ENCODE measurements around the gene SARDH.
"Not testable (repeated sequence)": the region's sequence is repeated elsewhere in the genome, so short reads cannot be mapped to it uniquely, and the experiment has no call there.

The SARDH gene

GRCh38 chr9:133775951-133776905 lies 38.1 kb upstream of the SARDH start:
- DNase-seq: no peak

- DNase-seq: no peak
These were observed 37.1 kb upstream of the SARDH start for GRCh38 chr9:133775291-133775690.

GRCh38 chr9:133774799-133775198 lies 36.6 kb upstream of the SARDH start:
- DNase-seq: no peak

- no peak for DNase-seq
These were observed 35.9 kb upstream of the SARDH start for GRCh38 chr9:133773889-133774655.

- DNase-seq: no peak
These were observed 34.4 kb upstream of the SARDH start for GRCh38 chr9:133772581-133772980.

- no peak for DNase-seq
These were observed 33.6 kb upstream of the SARDH start for GRCh38 chr9:133771486-133772482.

GRCh38 chr9:133770076-133770777 lies 32.1 kb upstream of the SARDH start:
- no peak for DNase-seq

- no peak for DNase-seq
These were observed 31.4 kb upstream of the SARDH start for GRCh38 chr9:133769511-133770075.

GRCh38 chr9:133768859-133769510 lies 30.8 kb upstream of the SARDH start:
- DNase-seq: no peak

GRCh38 chr9:133768371-133768858 lies 30.3 kb upstream of the SARDH start:
- DNase-seq: no peak

GRCh38 chr9:133767625-133768024 lies 29.5 kb upstream of the SARDH start:
- no peak for DNase-seq

- DNase-seq: no peak
These were observed 28.9 kb upstream of the SARDH start for GRCh38 chr9:133767008-133767407.

- DNase-seq: not testable (repeated sequence)
These were observed 28.1 kb upstream of the SARDH start for GRCh38 chr9:133766234-133766633.

GRCh38 chr9:133763272-133764183 lies 25.4 kb upstream of the SARDH start:
- DNase-seq: no peak

GRCh38 chr9:133762488-133763271 lies 24.5 kb upstream of the SARDH start:
- DNase-seq: no peak

GRCh38 chr9:133761641-133762248 lies 23.6 kb upstream of the SARDH start:
- no peak for DNase-seq

- no peak for DNase-seq
These were observed 22.6 kb upstream of the SARDH start for GRCh38 chr9:133760713-133761290.

GRCh38 chr9:133759946-133760345 lies 21.8 kb upstream of the SARDH start:
- DNase-seq: no peak

All from NCI-H510A (cell line).